HG03342 (cell line): ENCODE results near the gene LIMS2.
A peak's percentile ranks its signal among the peaks of the same experiment; 100 is the strongest.

Experiments used
- ATAC-seq: cut with Tn5 transposase; IDR thresholded peaks from one replicate; pipeline ENCODE4 v1.9.1; 2021; ENCODE audit warnings: mild to moderate bottlenecking, moderate library complexity; ENCODE audit not compliant: unreplicated experiment

LIMS2 gene

DNA sequence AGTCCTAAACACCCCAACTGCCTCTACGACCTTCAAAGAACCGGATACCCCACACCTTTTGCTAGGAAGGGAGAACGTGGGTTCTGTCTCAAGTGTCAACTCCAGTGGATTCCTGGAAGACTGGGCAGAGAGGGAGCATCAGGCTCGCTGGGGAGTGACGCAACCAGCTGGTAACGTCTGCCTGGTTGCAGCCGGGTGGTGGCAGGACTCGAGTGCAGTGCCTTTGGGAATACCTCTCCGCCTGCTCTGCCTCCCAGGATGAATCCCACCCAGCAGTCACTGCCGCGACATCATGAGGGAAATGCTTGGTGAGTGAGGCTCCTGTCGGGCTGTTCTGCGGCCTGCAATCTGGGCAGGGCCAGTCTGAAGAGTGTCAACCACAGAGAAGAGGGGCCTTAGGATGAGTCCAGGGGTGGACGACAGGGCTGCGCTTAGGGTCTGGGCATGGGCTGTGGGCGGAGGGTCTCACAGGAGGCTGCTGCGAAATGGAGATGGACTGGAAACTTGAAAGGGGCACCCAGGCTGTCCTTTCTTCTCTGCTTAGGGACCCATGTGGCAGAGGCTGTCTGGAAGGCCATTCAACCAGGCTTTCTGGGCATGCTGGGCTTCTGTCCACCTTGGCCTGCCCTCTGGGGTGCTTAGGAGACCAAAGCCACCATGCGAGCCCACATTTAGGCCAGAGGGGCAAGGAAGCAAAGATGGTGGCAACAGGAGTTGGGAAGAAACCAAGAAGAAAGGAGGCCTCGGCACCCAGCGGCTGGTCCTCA, 16.5 kb downstream of the LIMS2 start:
- no peak for ATAC-seq

DNA sequence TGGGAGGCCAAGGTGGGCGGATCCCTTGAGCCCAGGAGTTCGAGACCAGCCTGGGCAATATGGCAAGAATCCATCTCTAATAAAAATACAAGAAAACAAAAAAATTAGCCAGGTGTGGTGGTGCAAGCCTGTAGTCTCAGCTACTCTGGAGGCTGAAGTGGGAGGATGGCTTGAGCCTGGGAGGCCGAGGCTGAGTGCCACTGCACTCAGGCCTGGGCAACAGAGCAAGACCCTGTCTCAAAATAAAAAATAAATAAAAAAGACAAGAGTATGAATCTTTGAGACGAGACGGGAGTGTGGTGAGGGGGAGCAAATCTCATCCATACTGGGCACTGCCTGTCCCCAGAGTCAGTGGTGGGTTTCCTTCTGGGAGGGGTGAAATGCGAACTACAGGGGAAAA, 17.2 kb downstream of the LIMS2 start:
- no peak for ATAC-seq

DNA sequence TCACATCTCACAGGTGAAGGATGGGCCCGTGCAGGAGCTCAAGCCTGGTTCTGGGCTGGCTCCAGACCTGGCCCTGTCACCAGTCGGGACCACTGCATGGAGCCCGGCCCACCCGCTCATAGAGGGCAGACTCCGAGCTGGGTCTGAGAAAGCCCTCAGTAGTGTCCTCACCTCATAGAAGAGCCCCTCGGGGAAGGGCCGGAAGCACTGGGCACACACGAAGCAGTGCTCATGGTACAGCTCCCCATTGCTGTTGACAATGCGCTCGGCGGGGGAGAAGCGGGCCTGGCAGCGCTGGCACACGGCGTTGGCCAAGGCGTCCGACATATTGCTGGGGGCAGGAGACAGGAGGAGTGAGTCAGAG, 18.1 kb downstream of the LIMS2 start:
- ATAC-seq, result no peak

DNA sequence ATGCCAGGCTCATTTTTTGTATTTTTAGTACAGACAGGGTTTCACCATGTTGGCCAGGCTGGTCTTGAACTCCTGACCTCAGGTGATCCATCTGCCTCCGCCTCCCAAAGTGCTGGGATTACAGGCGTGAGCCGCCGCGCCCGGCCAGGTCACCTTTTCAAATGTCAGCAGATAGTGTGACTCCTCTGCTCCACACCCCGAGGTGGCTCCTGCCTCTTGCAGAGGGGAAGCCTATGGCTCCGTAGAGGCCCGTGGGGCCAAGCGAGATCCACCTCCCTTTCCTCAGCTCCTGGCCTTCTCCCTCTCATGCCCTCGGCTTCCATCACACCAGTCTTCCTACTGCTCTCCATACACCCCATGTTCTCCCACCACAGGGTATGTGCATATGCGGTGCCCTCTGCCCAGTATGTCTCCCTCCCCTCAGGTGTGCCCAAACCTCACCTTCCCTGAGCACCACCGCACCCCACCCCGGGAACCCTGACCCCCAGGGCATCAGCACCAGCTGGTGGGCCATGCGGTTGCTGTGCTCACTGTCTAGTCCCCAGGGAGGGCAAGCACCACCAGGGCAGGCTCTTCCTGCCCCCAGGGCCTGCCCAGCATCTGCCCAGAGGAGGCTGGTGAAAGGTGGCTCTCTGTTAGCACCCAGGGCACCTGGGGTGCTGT, 18.6 kb downstream of the LIMS2 start:
- ATAC-seq, result no peak

DNA sequence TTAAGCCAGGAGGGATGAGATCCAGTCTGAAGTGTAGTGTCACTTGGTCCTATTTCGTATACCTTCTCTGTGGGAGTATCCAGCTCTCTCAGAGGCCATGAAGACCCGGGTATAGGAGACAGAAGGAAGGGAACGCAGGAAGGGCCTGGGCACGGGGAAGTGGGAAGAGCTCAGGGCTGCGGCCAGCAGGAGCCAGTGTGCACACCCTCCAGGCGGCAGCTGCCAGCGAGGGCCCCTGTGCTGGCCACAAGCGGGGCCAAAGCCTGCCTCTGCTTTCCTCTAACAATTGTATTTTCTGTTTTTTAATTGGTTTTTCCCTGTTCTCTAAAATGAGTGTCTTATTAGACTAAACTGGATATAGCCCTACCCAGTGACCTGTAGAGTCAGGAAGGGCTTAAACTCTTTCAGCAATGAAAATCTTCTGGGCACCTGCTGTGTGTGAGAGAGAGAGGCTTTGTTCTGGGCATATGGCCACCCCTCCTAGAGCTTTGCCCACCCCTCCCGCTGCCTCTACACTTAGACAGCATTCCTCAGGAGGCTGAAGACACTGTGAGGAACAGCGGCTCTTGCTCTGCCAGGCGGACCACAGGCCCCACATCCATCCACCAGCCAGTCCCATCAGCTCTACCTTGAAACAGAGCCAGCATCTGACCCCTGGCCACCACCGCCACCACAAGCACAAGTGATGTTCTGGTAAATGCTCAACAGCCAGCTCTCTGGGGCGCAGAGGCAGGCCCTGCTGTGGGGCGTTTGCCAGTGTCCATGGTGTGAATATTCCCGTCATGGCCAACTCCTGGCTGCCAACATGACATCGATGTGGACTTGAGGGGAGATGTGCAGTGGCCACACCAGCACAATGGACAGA, 19.9 kb downstream of the LIMS2 start:
- no peak for ATAC-seq

DNA sequence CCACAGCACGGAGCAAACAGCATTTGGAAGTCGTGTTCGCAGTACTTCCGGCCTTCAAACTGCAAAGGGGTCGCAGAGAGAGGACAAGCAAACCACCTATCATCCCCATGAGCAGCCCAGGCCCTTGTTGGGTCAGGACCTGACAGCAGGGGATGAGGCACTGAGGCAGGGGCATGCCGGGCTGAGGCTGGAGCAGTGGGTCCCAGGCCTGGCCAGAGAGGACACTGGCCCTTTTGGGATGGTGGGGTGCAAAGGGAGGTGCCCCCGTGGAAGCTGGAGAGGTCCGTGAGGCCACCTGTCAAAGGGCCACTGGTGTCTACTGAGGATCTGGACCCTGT, 20.5 kb downstream of the LIMS2 start:
- ATAC-seq, result no peak

DNA sequence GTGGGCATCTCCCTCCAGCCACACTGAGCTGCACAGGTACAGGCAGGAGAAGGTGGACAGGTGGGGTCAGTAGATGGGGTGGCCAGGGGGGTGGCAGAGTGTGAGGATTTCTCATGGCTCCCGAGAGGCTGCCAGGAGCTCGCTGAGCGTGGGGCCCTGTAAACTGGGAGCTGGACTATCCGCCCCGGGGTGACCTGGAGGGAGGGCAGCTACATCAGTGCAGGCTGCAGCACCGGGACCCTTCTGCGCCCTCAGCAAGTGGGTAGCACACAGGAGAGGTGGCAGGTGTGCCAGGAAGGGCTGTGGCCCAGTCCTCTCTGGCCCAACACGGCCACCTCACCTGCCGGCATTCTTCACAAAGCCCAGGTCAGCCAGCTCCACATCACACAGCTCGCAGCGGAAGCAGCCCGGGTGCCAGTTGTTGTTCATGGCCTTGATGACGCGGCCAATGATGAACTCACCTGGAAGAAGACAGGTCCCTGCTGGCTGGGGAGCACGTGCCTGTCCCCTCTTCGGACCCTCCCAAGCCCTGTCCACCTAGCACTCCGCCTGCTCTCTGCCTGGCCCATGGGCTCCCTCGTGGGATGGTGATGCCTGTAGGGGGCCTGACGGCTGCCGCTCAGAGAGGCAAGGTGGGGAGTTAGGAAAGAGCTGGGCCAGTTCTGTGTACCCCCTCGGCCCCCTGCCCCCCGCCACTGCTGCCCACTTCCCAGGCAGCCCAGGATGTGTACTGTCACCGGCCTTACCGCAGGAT, 21.1 kb downstream of the LIMS2 start:
- no peak for ATAC-seq

DNA sequence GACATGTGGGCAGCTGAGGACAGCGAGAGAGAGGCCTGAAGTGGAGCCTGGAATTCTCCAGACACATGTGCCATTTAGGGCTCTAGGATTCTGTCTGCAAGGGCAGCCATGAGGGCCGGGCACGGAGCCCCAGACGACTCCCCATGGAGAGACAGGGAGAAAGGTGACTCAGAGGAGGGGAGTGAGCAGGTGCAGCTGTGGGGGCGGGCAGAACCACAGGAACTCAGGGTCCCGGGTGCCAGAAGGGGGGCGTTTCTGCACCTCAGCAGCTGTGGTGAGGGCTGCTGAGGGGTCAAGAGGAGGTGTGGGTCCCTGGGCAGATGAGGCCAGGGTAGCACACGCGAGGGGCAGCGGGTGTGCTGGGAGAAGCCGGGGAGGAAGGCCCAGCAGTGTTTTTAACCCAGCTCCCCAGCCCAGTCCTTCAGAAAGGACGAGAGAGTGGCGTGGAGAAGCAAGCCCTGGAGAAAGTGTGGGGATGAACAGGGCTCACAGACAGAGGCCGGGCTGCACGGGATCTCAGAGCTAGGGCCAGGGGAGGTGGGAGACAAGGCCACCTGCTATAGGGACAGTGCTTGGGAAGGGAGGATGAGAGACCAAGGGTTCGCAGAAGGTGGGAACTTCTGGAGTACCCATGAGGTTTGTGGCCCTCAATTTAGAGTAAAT, 21.8 kb downstream of the LIMS2 start:
- ATAC-seq, result no peak

DNA sequence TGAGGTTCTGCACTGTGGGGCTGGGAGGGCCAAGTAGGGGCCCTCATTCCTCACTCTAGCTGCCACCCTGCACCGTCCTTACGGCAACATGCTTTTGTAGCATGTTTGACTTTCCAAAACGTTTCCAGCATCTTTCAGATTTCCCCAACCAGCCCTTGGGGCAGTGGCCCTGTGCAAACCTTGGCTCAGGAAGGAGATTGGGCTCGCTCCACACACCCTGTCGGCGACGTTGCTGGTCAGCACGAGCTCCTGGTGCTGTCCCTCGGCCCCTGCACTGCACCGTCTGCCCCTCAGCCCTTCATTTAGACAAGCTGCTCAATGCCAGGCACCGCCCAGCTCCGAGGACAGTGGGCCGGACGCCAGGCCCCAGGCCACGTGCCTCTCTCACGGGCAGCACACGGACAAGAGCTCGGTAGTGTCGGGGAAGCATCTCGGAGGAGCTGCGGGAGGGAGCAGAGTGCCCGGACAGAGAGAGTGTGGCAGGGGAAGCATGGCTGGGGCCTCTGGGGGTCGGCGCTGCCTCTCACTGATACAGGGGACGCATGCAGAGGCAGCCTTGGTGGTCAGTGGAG, 22.5 kb downstream of the LIMS2 start:
- ATAC-seq, result no peak

DNA sequence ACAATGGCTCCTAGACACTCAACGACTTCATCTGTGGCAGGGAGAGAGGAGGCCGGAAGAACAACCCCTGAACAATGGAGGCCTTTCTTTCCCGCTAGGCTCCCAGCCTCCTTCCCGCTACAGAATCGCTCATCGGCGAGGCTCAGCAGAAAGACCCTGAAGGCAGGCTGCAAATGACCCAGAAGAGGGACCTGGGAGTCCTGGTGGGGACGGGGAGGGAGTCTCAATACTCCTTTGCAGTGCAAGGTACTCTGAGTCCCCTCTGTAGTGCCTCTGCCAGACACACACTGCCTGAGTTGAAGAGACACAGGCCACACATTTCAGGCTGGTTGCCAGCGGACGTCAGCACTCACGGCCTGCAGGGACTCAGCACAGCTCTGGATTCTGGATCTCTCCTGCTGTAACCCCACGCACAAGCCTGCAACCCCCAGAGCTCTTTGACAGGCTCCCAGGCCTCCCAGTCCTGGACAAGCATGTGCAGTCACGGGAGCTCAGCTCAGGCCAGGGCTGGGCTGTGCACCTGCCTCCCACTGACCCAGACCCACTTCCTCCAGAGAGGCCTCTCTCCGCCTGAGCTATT, 23.3 kb downstream of the LIMS2 start:
- no peak for ATAC-seq

DNA sequence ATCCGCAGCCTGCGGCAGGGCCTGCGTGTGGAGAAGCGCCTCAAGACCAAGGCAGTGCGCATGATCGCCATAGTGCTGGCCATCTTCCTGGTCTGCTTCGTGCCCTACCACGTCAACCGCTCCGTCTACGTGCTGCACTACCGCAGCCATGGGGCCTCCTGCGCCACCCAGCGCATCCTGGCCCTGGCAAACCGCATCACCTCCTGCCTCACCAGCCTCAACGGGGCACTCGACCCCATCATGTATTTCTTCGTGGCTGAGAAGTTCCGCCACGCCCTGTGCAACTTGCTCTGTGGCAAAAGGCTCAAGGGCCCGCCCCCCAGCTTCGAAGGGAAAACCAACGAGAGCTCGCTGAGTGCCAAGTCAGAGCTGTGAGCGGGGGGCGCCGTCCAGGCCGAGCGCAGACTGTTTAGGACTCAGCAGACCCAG, 23.9 kb downstream of the LIMS2 start:
- ATAC-seq, result no peak

DNA sequence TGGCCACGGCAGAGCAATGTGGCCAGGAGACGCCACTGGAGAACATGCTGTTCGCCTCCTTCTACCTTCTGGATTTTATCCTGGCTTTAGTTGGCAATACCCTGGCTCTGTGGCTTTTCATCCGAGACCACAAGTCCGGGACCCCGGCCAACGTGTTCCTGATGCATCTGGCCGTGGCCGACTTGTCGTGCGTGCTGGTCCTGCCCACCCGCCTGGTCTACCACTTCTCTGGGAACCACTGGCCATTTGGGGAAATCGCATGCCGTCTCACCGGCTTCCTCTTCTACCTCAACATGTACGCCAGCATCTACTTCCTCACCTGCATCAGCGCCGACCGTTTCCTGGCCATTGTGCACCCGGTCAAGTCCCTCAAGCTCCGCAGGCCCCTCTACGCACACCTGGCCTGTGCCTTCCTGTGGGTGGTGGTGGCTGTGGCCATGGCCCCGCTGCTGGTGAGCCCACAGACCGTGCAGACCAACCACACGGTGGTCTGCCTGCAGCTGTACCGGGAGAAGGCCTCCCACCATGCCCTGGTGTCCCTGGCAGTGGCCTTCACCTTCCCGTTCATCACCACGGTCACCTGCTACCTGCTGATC, 24.4 kb downstream of the LIMS2 start:
- no peak for ATAC-seq

DNA sequence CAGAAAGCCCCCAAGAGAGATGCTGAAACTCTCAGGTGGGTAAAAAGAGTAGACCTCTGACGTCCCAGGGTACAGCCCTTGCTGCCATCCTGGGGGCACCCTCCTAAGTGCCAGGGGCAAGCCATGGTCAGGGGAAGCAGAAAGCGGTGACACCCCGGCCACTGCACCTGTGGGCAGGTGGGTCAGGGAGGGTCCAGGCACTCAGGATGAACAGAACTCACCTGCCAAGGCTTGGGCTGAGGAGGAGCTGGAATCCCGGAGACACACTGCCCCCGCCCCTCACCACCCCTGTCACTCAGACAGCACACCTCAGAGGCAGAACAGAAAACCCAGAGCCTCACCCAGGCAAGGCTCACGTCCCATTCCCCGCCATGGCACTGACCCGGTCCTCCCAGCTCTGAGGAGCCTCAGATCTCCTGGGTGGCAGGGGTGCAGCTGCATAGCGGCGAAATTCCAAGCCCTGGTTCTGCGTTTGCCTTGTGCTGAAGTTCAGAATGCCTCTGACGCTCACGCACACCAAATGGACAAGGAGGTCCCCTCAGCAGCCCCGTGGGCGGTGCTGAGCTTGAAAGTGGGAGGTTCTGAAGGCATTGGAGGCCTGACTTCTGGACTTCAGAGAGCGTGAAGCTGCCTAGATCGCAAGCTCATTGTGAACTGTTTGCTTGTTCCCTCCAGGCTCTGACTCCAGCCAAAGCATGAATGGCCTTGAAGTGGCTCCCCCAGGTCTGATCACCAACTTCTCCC, 25.1 kb downstream of the LIMS2 start:
- ATAC-seq, result no peak

DNA sequence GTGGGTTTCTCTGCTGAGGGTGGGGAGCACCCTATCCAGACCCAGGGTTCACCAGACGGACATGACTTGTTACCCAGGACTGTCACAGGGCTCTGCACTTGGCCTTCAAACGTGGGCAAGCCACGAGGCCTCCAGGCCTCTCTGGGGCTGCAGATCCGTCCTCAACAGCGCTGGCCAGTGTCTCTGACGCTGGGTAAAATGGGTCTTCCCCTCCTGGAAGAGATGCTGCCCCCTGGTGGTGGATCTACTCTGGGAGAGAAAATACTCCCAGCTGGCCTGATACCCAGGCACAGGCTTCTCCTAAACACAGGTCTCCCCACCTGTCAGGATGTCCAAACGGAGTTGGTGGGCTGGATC, 25.7 kb downstream of the LIMS2 start:
- peak; percentile 60 for ATAC-seq

DNA sequence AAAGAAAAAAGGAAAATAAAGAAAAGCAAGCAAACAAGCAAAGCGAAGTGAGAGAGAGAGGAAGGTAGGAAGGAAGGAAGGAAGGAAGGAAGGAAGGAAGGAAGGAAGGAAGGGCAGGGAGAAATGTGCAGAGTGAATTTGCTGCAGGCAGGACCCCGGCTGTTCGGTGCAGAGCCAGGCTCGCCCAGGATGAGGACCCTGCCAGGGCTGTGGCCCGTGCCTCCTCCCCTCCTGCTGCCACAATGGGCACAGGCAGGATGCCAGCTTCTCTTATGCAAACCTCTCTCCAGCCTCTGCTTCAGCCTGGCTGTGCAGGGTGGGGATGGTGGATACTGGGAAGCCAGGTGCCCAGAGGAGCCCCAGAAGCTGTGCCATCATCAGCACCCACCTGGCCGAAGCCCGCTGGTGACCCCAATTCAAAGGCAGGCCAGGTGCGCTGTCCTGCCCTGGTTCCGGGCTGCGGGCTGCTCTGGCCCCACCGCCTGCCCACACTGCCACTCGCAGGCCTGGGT, 26.2 kb downstream of the LIMS2 start:
- ATAC-seq, result no peak

DNA sequence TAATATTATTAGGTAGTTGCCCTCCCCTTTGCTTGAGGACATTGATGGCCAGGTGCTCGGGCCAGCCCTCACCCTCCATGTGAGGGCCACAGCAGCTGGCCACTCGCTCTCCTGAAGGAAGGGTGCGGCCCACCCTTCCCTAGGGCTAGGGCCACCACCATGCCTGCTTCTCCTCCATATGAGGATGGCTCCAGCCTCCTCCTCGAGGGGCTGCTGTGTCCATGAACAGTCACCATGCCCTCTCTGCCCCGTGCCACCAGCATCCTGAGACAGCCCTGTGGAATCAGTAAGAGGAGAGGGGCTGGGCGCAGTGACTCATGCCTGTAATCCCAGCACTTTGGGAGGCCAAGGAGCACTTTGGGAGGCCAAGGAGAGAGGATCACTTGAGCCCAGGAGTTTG, 27.0 kb downstream of the LIMS2 start:
- no peak for ATAC-seq

DNA sequence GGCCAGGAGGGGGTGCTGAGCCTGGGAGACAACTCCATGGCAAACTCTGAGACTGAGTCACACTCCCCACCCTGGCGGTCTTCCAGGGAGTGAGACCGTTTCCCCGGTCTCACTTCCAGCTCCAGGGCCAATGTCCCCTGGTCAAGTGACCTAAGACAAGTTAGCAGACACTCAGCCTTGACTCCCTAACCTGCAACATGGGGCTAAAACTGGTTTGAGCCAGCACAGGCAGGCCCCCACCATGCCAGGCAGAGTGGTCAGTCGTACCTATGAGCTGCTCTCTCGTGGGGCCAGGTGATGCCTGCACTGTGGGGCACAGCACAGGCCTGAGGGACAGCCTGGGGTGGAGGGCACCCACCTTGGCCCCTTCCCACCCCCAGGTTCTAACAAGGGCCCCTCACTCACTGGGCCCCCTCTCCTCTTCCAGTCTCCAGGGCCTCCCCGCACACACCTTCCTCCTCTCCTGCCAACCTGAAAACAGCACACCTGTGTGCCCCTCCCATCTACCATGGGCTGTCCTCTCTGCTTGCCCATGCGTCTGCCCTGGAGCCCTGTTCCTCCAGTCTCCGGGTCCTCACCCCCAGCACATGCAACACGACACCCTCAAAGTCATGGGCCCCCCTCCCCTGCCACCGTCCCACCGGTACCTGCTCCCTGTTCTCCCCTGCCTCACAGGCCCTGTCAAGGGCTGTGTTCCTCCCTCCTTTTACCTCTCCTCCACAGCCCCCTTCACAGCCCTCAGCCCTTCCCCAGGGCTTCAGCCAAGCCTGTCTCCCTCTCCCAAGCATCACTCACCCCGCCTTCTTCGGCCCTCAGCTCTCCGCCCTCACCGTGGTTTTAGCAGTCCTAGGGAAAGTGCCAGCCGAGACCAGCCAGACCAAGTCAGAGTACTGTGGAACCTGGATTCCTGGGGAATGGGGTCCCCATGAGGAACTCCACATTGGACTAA, 27.8 kb downstream of the LIMS2 start:
- ATAC-seq, result no peak
